Activated CD8-positive, alpha-beta memory T cell treated with anti-CD3 and anti-CD28 coated beads for 1 hour (primary cell): ENCODE results near the gene TRIM48.
"Not testable (repeated sequence)": the region's sequence is repeated elsewhere in the genome, so short reads cannot be mapped to it uniquely, and the experiment has no call there.

Experiments
- DNase-seq, 2 donors: peaks; one replicate each; pipeline ENCODE4 v3.0.0-alpha.2; 2020; ENCODE audit warnings: low read depth in 1 of 2; ENCODE audit errors: extremely low read depth in 1 of 2

TRIM48 gene

GRCh38 chr11:55261855-55262254 lies at the start of gene TRIM48:
Gene TRIM48 (plus strand): TSS chr11:55262155. CDS start chr11:55262268, 113 bp downstream.
- DNase-seq: not testable (repeated sequence)

GRCh38 chr11:55238316-55238715 lies 23.6 kb upstream of the TRIM48 start:
- DNase-seq: not testable (repeated sequence)

- DNase-seq: no peak
These were observed 1.1 kb downstream of the TRIM48 start for GRCh38 chr11:55263081-55263480.
